ENCODE results near the gene UNC93A. TPM values are rescaled to one million over a fixed set of nuclear protein-coding genes. Genes with fewer than 3 reads are reported as not detected.
A peak's percentile ranks its signal among the peaks of the same experiment; 100 is the strongest.

UNC93A gene
- total RNA-seq, 1 donor: not detected

GRCh38 chr6:167349631-167350274, 58.6 kb downstream of the UNC93A start:
- Histone ChIP-seq H4K20me1 (ENCODE audit: insufficient read depth, low read length) (no peaks in the 10 kb centered on the region), H3K4me2 (ENCODE audit: insufficient read depth, low read length) (no peak overlapping the region), H3K27me3 (ENCODE audit: insufficient read depth, low read length) (peaks cover 2% of the 10 kb centered on the region), H3K4me1 (ENCODE audit: insufficient read depth, low read length) (peaks cover 3% of the 10 kb centered on the region), H3K27ac (ENCODE audit: low read depth, low read length) (no peak overlapping the region), H2AFZ (ENCODE audit: low read length) (no peak overlapping the region), H3K4me3 (ENCODE audit: insufficient read depth, low read length) (no peak overlapping the region), H3K9me3 (ENCODE audit: low read depth, low read length) (no peaks in the 10 kb centered on the region), H3K36me3 (ENCODE audit: insufficient read depth, low read length) (no peaks in the 10 kb centered on the region), H3K79me2 (ENCODE audit: insufficient read depth, low read length) (no peaks in the 10 kb centered on the region)
- TF ChIP-seq, protein P1, sequence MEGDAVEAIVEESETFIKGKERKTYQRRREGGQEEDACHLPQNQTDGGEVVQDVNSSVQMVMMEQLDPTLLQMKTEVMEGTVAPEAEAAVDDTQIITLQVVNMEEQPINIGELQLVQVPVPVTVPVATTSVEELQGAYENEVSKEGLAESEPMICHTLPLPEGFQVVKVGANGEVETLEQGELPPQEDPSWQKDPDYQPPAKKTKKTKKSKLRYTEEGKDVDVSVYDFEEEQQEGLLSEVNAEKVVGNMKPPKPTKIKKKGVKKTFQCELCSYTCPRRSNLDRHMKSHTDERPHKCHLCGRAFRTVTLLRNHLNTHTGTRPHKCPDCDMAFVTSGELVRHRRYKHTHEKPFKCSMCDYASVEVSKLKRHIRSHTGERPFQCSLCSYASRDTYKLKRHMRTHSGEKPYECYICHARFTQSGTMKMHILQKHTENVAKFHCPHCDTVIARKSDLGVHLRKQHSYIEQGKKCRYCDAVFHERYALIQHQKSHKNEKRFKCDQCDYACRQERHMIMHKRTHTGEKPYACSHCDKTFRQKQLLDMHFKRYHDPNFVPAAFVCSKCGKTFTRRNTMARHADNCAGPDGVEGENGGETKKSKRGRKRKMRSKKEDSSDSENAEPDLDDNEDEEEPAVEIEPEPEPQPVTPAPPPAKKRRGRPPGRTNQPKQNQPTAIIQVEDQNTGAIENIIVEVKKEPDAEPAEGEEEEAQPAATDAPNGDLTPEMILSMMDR (IDR thresholded peaks at IDR 0.05; ENCODE audit: extremely low read depth, low read depth, low read length): no peak
- peak; percentile 8 for DNase-seq (ENCODE audit: insufficient read length, low spot score, missing footprints)

GRCh38 chr6:167350275-167350696, 59.2 kb downstream of the UNC93A start:
- peaks cover 3% of the 10 kb centered on the region for H3K4me1 ChIP-seq (ENCODE audit: insufficient read depth, low read length)
- no peaks in the 10 kb centered on the region for H3K79me2 ChIP-seq (ENCODE audit: insufficient read depth, low read length)
- H3K9me3 ChIP-seq (ENCODE audit: low read depth, low read length): no peaks in the 10 kb centered on the region
- no peak overlapping the region for H2AFZ ChIP-seq (ENCODE audit: low read length)
- no peak overlapping the region for H3K27ac ChIP-seq (ENCODE audit: low read depth, low read length)
- H4K20me1 ChIP-seq (ENCODE audit: insufficient read depth, low read length): no peaks in the 10 kb centered on the region
- no peaks in the 10 kb centered on the region for H3K36me3 ChIP-seq (ENCODE audit: insufficient read depth, low read length)
- DNase-seq (ENCODE audit: insufficient read length, low spot score, missing footprints): no peak
- no peak overlapping the region for H3K4me2 ChIP-seq (ENCODE audit: insufficient read depth, low read length)
- H3K27me3 ChIP-seq (ENCODE audit: insufficient read depth, low read length): peaks cover 2% of the 10 kb centered on the region
- TF ChIP-seq, protein P1 (IDR thresholded peaks at IDR 0.05; ENCODE audit: extremely low read depth, low read depth, low read length): no peak
- no peak overlapping the region for H3K4me3 ChIP-seq (ENCODE audit: insufficient read depth, low read length)

- Histone ChIP-seq H3K27me3 (ENCODE audit: insufficient read depth, low read length) (peaks cover 2% of the 10 kb centered on the region), H3K36me3 (ENCODE audit: insufficient read depth, low read length) (no peaks in the 10 kb centered on the region), H3K9me3 (ENCODE audit: low read depth, low read length) (no peaks in the 10 kb centered on the region), H4K20me1 (ENCODE audit: insufficient read depth, low read length) (no peaks in the 10 kb centered on the region), H3K4me2 (ENCODE audit: insufficient read depth, low read length) (peak overlapping the region; percentile 58), H3K4me1 (ENCODE audit: insufficient read depth, low read length) (peaks cover 3% of the 10 kb centered on the region), H3K4me3 (ENCODE audit: insufficient read depth, low read length) (peak overlapping the region; percentile 56), H3K79me2 (ENCODE audit: insufficient read depth, low read length) (no peaks in the 10 kb centered on the region), H2AFZ (ENCODE audit: low read length) (peak overlapping the region; percentile 29), H3K27ac (ENCODE audit: low read depth, low read length) (no peak overlapping the region)
- TF ChIP-seq, protein P1 (IDR thresholded peaks at IDR 0.05; ENCODE audit: extremely low read depth, low read depth, low read length): peak; percentile 44
- peak; percentile 68 for DNase-seq (ENCODE audit: insufficient read length, low spot score, missing footprints)
Observed at GRCh38 chr6:167350731-167351655, 59.9 kb downstream of the UNC93A start.
